C1 segment of cervical spinal cord (tissue), 14 donors: ENCODE data around the gene ETV6.

Source experiments
- DNase-seq, 14 donors: peaks; one replicate each; lab custom pipeline; 2025; lab: John Stamatoyannopoulos, UW

The ETV6 gene

DNA sequence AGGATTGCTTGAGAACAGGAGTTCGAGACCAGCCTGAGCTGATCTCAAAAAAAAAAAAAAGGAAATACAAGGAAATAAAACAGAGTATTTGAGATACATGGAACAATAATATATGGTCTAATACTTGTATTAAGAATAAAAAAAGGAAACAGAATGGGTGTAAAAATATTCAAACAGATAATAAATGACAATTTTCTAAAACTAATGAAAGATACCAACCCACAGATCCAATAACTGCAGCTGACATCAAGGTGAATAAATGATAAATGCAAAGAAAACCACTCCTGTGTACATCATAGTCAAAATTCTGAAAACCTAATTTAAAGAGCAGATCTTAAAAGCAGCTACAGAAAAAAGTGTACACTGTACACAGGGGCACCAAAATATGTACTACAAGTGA is 4.1 kb upstream of the ETV6 start:
- DNase-seq: no peak

DNA sequence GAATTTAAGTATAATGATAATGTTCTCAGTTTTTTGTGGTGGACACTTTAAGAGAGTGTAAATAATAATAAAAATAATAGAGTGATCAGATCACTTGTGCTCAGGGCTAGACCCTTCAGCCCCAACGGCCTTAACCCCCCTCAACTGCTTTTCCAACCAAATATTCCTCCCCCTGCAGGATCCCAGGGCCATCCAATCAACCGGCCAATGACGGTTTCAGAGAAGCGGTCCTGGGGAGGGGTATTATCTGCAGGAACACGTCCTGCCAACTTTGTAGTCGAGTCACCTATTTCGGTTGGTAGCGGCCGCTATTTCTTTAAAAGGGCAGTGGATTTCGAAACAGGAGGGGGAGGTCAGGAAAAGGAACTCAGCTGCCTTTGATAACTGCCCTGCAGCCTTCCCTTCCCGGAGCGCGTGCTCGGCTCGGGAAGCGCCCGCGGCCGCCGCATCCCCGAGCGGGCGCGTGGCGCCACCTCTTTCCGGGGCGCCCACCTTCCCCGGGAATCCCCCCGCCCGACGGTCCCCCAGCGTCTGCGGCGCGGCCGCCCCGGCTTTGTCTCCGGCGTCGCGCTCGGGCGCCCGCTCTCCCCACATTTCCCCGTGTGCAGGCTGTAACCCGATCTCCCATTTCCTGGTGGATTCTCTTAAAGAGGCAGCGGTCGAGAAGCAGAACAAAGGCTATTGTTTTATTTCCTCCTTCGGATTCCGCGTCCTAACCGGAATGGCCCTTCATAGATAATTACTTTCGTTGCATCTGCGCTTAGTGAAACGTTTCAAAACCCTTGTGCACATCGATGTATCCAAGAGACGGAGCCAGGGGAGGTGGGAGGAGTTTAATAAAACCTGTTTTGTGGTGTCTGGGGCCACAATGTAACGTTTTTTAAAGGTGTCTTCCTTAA is 711 bp upstream of the ETV6 start:
- peak in 11 of 14 donors; percentile 27 to 77 (median 73) for DNase-seq

DNA sequence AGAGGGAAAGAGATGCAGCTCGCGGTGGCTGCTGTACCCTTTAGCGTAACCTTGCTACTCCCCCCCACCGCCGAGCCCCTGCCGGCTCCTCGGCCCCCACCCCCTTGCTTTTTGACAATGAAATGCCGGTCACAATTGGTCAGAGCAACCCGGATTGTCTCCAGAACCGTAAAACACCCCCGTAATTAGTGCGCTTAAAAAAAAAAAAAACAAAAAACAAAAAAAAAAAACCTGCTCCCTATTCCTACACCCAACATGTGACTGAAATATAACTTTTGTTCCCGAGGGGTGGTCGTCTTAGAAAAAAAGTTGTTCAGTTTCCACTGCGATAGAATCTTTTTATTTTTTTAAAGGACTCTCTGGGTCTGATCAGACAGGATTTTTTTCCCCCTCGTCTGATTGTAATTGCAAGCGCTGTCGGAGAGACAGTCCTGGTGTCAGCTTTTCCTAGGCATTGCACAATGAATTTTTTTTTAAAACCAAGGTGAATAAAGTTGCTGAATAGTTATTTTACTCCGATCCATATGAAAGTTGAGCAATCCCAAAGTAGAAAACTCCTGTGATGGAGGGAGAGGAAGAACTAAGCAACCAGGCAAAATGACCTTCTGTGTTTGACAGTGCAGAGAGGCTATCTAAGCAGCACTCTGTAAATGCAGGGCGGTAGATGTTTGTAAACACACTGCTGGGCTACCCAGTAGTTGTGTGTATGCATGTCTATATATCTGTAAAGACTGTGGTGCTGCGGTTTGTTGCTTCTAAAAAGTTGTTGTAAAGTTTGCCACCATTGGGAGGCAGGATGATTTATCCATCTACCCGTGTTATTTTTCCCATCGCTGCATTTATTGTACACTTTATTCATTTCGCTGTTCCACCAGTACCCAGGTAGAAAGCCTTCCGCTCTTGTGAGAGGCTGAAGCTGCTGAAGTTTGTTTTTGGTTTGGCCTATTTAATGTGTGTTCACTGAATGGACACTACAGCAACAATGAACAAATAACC is 1.1 kb downstream of the ETV6 start:
- peak in 2 of 14 donors; percentile 53 to 67 for DNase-seq

DNA sequence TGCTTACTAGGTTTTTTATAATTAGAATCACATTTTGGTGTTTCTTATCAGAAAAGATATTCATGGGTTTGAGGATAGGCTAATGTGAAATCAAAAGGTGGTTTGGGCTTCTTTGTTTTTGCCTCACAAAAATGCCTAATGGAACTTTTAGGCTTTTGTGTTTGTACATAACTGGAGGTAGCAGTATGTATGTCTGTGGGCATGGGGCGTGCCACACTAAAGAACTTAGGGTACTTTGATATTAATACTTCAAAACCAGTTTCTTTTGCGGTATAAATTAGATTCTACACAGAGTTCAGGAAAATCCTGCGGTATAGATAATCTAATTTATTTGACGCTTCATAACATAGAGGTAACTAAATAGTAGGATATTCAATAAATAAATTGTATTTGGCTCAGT is 1.9 kb downstream of the ETV6 start:
- no peak for DNase-seq

DNA sequence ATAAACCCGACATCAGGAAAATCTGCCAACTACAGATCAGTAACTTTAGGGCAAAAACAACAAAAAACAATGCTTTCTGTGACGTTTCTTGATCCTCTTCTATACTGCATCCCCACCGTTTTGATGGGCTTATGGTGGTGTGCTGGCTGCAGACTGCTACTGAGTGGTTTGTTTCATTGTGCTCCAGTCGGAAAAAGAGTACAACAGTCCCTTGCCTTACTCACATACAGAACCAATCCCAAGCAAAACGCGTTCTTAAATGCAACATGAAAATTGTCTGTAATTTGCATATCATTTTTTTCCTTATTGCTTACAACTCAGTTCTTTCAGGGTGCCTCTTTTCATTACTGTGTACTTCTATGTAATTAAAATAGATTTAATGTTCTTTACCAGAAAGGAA is 2.3 kb downstream of the ETV6 start:
- DNase-seq: no peak

DNA sequence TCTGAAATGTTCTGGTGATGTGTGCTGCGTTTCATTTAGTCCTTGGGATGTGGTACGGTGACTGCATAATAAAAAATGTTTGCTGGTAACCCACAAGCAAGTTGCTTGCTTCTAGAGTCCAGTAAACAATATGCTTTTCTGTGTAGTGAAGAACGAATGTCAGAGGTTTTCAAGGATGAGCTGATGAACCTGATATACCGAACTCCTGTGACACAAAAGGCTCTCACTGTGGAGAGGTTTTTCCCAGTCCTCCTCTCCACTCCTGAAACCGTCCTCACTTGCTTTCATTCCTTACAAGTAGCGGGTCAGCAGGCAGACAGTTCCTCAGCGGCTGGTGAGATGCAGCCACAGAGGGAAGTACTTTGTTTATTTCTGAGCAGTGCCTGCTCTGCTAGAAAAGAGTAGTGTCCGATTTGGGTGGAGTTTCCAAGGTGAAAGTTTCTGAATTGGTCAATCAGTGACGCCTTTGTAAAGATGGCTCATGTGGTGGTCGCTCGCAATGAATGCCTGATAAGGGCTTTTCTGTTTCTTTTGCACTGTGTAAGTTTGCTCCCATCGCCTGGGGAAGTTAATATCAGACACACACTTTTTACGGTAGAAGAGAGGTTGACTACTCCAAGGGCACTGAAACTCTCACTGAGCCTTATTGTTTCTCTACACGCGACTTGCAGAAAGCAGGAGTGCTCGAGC is 3.0 kb downstream of the ETV6 start:
- DNase-seq: peak in 7 of 14 donors; percentile 12 to 59 (median 39)

DNA sequence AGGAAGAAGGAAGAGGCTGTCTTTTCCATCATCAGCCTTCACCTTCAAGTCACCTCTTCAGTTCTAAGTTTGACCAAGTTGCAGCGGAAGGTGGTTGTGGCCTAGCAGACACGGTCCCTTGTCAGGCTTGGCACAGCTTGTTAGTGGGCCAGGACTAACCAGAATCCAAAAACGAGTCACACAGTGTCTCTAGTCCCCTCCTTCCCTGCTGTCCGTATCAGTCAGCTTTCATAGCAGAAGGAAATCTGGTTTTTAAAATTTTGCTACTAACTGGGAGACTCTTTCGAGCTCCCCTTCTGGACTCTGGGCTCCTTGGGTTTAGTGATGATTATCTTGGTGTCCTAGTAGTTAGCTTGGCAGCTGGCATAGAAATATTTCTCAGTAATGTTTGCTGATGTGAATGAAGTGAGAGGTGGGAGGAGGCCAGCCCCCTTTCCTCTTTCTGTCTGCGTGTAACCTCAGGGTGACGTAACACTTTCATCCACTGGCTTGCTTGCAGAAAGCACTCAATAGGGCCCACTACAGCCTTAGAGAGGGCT is 3.8 kb downstream of the ETV6 start:
- DNase-seq: no peak

DNA sequence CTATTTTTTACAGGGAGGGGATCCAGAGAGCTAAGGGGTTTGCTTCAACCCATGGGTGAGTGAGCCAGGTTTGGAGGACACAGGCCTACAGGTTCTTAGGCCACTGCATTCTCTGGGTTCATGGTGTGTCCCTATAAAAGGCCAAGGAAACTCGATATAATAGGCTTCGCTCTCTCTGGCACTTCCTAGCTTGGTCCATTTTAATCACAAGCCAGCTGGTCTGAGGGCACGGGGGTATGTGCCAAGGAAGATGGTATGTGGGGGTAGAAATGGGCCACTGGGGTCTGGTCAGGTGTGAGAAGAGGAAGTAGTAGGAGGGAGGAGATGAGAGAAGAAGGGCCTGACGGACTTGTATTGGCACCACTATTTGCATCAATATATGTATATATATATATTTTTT is 4.9 kb downstream of the ETV6 start:
- no peak for DNase-seq

DNA sequence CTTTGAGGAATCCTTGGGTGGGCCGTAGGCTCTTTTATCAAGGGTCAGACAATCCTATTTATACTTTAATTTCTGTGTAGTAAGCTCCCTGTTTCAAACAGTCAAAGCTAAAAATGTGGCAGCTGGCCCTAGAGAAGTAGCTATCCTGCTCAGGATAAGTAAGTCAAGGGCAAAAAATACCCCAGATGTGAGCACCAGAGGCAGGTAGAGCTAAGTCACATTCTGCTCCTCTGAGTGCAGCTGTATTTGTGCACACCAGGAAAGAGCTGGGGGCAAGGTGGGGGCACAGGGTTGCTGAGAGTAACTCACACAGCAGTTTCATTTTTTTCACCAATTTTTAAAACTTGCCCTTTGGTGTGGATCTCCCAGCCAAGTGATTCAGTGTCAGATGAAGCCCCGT is 5.3 kb downstream of the ETV6 start:
- DNase-seq: no peak

DNA sequence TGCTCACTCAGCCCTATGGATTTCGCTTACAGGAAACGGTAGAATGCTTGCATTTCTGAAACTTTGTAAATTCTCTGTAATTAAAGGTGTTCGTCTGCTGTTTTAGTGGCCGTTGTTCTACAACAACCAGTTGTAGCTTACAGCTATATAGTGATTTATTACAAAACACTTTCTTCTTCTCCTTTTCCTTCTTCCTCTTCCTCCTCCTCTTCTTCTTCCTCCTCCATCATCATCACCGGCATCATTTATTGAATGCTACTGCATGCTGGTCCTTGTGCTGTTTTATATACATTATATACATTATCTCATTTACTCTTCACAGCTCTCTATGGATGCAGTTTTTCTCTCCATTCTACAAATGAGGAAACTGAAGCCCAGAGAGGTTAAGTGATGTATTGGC is 6.4 kb downstream of the ETV6 start:
- no peak for DNase-seq

DNA sequence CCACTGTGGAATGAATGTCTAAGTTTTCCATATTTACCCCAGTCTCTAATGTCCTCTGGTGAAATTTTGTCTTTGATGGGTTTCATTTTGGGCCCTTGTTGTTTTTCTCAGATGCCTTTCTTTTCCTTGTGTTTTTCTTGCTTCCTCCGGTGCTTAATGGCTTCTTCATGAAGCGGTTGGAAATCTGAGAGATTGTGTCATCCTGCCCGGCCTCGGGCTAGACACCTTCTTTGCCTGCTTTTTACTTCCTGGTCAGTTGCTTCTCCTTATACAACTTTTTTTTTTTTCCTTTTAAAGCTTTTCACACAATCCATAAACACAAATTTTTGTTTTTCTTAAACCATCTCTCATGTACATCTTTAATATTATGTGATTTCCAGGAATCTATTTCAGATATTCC is 7.1 kb downstream of the ETV6 start:
- no peak for DNase-seq

DNA sequence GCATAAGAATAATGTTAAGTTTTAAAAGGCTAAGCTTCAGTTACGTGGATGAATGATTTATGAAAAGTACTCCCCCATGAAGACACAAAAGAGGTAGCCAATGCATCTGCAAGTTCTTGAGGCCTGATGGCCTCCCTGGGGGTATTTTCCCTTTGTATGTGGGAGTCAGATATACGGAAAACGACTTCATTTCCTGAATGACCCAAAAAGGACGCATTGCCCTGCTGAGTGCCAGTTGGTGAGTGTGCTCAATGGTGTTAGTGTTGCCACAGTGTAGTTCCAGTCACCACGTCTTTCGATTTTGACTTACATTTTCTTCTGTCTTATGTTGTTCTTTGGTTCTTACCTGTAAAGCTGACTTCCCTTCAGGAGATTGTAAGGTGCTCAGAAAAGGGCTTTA is 8.0 kb downstream of the ETV6 start:
- DNase-seq: no peak

DNA sequence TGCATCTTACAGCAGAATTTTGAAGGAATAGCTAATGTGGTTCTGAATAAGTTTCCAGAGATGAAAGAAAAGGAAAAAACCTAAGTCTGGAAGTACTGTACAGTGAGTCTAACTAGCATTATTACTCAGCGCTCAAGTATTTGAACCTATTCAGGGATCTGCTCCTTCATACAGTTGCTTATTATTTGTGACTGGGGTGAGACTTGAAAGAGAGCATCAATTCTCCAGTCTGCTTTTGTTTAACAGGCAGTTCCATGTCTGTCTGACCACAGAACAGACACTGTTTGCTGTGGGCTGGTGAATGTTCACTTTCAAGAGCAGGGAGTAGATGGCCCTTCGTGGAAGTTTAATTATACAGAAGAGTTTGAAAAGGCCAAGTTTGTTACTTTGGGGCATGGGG is 9.3 kb downstream of the ETV6 start:
- DNase-seq: no peak

DNA sequence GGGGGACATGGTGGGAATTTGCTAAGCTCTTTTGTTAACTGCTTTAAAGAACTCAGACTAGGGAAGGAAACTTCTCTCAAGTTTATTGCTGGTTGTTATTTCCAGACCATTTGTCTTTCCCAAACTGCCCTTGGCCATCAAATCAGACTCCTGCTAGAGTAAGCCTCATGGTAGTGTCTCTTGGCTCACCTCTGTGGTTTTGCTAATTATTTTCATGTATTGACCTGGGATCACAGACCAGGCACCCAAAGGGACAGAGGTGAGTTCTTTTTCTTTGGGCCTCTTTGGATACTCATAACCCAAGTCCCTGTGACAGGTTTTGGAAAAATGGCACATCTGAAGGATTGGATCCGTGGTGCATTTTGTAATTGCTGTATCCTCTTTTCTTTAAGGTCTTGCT is 11.2 kb downstream of the ETV6 start:
- DNase-seq: no peak

DNA sequence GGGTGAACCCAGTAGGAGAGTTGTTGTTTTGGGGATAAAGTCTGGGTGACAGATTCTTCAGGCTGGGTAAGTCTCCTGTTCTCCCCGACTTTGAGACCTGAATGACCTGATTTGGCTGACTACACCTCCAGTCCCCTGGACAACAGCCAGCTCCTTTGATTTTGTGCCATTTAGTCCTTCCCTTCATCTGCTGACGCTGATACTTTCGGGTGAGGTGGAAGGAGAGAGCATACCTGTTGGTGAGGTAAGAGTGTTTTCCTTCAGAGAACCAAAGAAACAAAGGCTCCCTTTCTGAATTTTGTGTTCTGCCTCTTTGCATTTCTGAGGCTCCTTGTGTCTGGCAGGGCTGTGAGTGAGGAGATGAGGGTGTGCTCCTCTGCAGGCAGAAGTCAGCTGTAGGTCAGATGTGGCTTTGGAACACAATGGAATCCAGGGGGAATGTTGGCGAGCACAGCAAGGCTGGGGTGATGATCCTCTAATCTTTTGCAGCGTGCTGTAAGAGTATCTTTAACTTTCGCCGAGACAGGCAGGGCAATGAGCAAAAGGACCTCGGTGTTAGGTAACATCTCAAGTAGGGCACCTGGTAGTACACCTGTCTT is 12.1 kb downstream of the ETV6 start:
- no peak for DNase-seq

DNA sequence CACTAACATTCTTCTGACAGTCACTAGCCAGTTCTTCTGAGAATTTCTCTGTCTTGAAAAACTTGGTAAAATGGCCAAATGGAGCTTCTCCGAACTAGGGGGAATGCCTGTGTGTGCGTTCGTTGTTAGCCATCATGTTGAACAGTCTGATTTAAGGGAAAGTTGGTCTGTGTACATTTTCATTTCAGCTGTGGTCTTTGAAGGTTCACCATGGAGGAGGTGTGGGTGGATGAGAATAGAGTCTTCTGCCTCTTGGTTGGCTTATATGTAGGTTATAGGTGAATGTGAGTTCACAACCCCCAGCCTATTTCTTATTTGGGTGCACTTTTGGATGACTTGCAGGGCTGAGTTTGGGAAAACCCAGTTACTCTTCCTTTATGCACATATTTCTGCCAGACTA is 12.9 kb downstream of the ETV6 start:
- no peak for DNase-seq

DNA sequence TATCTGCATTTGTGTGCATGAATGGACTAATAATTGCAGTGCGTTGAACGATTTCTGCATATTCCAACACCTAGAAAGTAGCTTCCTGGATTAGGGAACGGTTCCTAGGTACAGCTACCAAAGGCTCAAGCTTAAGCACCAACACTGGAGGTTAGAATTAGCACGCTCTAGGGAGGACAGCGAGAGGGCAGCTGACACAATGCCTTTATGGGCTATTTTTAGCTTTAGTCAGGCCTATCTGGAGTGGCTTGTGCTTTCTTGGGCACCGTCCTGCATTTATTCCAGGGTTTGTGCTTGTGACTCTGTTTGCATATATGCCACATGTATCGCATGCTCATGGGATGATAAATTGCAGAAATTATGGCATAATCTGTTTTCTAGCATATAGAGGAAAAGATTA is 13.7 kb downstream of the ETV6 start:
- no peak for DNase-seq

DNA sequence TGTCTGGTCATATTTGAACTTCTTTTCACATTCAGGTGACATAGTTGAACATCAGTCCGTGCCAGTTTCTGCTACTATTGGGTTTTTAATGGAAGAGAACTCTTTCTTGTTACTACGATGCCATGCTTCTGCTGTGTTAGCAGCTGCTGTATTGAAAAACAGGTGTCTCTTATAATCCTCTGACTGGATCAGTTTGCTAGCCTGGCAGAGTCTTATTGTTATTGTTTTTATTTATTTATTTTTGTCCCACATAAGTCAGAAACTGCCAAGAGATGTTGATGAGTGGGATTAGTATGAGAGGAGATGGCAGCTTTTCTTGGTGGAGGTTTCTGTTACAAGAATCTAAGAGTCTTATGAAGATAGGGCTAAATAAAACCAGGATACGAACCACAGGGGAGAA is 14.6 kb downstream of the ETV6 start:
- DNase-seq: no peak

DNA sequence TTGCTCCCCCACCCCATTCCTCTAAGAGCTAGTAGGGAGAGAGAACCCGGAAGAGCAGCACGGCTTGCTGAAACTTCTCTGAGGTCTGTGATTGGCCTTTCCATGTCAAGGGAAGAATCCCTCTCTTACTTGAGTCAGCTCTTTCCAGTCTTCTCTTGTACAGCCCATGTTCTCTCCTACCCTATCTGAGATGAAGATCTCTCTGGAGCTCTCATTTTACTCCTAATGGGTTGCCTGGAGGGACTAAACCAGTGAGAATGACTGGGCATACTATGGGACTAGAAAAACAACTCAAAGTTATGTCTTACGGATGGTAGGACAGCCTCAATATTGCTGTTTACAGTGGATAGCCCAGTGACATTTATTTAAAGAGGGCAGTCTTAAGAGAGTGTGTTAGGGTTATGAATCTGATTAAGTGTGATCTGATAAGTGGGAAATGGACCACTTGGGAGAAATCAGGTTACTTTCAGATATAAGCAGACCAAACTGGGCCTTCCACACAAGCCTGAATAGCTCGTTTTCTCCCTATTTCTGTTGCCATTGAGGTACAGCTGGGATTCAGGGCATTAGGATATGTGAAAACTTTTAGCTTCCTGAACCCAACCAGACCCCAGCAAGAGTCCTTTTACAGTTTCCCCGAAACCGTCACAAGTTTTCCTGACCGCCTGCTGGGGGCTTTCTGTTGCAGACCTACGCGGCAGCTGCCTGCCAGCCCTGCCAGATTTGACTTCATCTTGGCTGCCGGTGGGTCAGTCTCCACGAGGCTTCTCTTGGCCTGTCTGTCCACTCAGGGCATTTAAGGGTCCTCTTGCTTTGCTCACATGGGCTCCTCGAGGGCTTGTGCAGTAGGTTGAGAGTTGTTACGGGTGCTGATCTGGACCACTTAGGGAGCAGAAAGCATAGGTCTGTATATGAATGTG is 16.9 kb downstream of the ETV6 start:
- DNase-seq: peak in 1 of 14 donors; percentile 18

DNA sequence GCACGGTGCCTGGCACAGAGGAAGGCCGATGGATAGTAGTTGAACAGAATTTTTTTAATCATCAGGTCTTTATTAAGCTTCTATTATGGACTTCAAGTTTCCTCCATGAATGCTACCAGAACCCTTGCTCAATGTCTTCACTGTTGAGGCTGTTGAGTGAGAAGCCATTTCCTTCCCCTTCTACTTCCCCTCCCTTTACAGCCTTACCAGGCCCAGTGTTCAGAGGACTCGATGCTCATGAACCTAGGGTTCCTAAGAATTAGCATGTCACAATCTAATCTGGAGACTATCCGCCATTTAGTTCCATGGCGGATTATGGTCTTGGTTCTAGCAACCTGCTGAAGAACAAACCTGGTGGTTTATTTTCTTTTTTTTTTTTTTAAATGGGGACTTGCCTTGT is 17.7 kb downstream of the ETV6 start:
- DNase-seq: no peak
